ENCODE results near the gene IL31RA. TPM values are rescaled to one million over a fixed set of nuclear protein-coding genes. Genes with fewer than 3 reads are reported as not detected.

Gene IL31RA
- total and polyA plus RNA-seq, 9 donors, result 0.15 to 0.67 (median 0.24) TPM; not detected in 2

DNA sequence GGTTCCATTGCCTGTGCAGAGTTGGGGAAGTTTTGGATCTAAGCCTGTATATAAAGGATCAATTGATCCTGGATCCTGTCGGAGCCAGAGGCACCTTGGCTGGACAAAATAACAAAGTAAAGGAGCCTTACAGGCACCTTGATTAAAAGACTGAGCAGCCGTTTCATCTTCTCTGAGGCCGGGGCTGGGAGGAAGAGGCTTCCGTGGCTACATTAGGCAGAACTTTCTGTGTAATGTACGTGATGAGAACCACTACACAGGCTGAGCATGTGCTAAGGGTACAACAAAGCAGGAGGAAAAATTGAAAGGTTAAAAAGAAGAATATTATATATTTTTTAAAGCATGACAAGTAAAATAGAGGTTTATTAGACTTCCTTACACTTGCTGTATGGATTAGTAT, 37.0 kb downstream of the IL31RA start:
- TF ChIP-seq POLR2A (IDR thresholded peaks at IDR 0.05) (no peak), EP300 (IDR thresholded peaks at IDR 0.05) (no peak)
- TF ChIP-seq, protein P1, sequence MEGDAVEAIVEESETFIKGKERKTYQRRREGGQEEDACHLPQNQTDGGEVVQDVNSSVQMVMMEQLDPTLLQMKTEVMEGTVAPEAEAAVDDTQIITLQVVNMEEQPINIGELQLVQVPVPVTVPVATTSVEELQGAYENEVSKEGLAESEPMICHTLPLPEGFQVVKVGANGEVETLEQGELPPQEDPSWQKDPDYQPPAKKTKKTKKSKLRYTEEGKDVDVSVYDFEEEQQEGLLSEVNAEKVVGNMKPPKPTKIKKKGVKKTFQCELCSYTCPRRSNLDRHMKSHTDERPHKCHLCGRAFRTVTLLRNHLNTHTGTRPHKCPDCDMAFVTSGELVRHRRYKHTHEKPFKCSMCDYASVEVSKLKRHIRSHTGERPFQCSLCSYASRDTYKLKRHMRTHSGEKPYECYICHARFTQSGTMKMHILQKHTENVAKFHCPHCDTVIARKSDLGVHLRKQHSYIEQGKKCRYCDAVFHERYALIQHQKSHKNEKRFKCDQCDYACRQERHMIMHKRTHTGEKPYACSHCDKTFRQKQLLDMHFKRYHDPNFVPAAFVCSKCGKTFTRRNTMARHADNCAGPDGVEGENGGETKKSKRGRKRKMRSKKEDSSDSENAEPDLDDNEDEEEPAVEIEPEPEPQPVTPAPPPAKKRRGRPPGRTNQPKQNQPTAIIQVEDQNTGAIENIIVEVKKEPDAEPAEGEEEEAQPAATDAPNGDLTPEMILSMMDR (IDR thresholded peaks at IDR 0.05), result no peak
- no peak overlapping the region for H3K27ac ChIP-seq
- no peak overlapping the region for H3K4me3 ChIP-seq
- H3K9me3 ChIP-seq, result no peaks in the 10 kb centered on the region
- WGBS, 3 donors, result 86 to 88% (median 86%) methylated on average over 5 of the region's 5 CpGs
- no peaks in the 10 kb centered on the region for H3K36me3 ChIP-seq
- H3K27me3 ChIP-seq, result no peaks in the 10 kb centered on the region
- intact Hi-C loops (cut with DNase I), result no loop called here
- no peaks in the 10 kb centered on the region for H3K4me1 ChIP-seq (ENCODE audit: insufficient read depth)
- no peak for DNase-seq

DNA sequence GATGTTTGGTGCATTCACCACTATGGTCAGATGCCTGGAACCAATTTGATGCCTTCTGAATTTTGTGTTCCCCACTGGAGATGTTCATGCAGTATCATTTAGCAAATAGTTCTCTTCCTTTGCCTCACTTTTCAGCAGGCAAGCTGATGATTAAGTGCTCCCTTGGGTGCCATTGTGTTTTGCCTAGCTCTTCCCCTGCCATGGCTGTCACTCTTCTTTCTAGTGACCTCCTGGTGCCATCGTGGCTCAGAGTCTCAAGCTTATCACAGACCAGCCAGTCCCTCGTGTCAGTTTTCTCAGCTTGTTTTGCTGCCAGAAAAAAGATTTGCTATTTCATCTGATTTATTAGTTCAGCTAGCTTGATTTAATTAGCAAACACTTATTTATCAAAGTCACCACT, 41.3 kb downstream of the IL31RA start:
- Histone ChIP-seq H3K4me3 (no peak overlapping the region), H3K36me3 (no peaks in the 10 kb centered on the region), H3K4me1 (ENCODE audit: insufficient read depth) (peaks cover 2% of the 10 kb centered on the region), H3K9me3 (no peaks in the 10 kb centered on the region), H3K27ac (no peak overlapping the region), H3K27me3 (no peaks in the 10 kb centered on the region)
- intact Hi-C loops (cut with DNase I), result no loop called here
- no peak for TF ChIP-seq POLR2A (IDR thresholded peaks at IDR 0.05)
- TF ChIP-seq EP300 (IDR thresholded peaks at IDR 0.05), result no peak
- TF ChIP-seq, protein P1 (IDR thresholded peaks at IDR 0.05), result no peak
- no peak for DNase-seq
- WGBS, 3 donors, result 33 to 49% (median 33%) methylated on average over 2 of the region's 2 CpGs

DNA sequence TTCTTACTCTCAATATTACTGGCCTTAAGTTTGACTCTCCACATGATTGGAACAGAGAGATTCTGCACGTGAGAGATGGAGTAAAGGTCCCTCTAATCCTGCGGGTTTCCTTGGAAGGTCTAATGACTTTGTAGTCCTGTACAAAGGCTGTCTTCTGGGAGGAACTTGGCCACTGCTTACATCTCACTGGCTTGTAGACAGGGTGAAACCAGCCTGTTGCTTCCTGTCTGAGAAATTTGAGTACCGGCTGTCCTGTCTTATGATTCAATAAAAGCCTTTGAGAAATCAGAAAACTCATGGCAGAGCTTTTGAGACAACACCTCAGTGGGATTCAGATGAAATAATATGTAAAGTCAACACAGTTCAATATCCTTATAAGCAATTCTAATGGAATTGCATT, 43.0 kb downstream of the IL31RA start:
- DNase-seq, result no peak
- 68 to 78% (median 75%) methylated on average over 3 of the region's 3 CpGs for WGBS, 3 donors
- intact Hi-C loops (cut with DNase I), result no loop called here

DNA sequence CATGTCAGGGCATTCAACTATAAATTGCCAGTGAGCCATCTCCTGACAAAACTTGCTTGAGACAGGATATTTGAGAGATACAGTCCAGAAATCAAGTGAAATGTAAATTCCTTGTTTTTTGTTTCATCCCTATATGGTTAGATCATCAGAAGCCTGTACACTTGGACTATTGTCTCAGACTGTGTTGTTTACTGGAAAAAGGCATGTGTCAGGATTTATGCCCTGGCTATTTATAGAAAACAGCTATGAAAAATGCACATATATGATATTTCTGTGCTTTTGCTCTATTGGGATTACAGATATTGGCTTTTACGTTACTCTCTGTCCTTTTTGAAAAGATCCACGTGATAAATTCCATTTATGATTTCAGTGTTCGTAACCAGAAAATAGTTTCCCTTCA, 44.2 kb downstream of the IL31RA start:
- H3K4me1 ChIP-seq (ENCODE audit: insufficient read depth), result peaks cover 7% of the 10 kb centered on the region
- H3K27me3 ChIP-seq, result no peaks in the 10 kb centered on the region
- intact Hi-C loops (cut with DNase I), result no loop called here
- no peak overlapping the region for H3K27ac ChIP-seq
- no peak overlapping the region for H3K4me3 ChIP-seq
- 90 to 93% (median 91%) methylated on average over 3 of the region's 3 CpGs for WGBS, 3 donors
- TF ChIP-seq EP300 (IDR thresholded peaks at IDR 0.05) (no peak), POLR2A (IDR thresholded peaks at IDR 0.05) (no peak)
- TF ChIP-seq, protein P1 (IDR thresholded peaks at IDR 0.05), result no peak
- H3K9me3 ChIP-seq, result no peaks in the 10 kb centered on the region
- H3K36me3 ChIP-seq, result no peaks in the 10 kb centered on the region
- DNase-seq, result no peak

More for the DNA sequence above, 43.0 kb downstream of the IL31RA start:
- Histone ChIP-seq H3K4me1 (ENCODE audit: insufficient read depth) (peaks cover 7% of the 10 kb centered on the region), H3K27me3 (no peaks in the 10 kb centered on the region), H3K36me3 (no peaks in the 10 kb centered on the region), H3K4me3 (no peak overlapping the region), H3K9me3 (no peaks in the 10 kb centered on the region), H3K27ac (no peak overlapping the region)
- TF ChIP-seq EP300 (IDR thresholded peaks at IDR 0.05) (no peak), POLR2A (IDR thresholded peaks at IDR 0.05) (no peak)
- TF ChIP-seq, protein P1 (IDR thresholded peaks at IDR 0.05), result no peak
